ENCODE data around the gene KIF11. TPM values are rescaled to one million over a fixed set of nuclear protein-coding genes. Genes with fewer than 3 reads are reported as not detected.

The KIF11 gene
- polyA plus RNA-seq, 4 donors: 0.89 to 13.4 (median 6.9) TPM

- peaks cover 0 to 12% of the 10 kb centered on the region in 2 donors for H3K9me3 ChIP-seq (ENCODE audit: control insufficient read depth in 2 of 2, insufficient read depth in 1 of 2, low read depth in 1 of 2, low read length in 1 of 2)
- H3K4me1 ChIP-seq (ENCODE audit: control insufficient read depth in 3 of 3, insufficient read depth in 2 of 3, low read depth in 1 of 3, low read length in 2 of 3): peaks cover 0 to 3% (median 0%) of the 10 kb centered on the region in 3 donors
- WGBS, 3 donors: 35 to 80% (median 61%) methylated on average over 33 to 35 of the region's 35 CpGs
- no peaks in the 10 kb centered on the region for H3K36me3 ChIP-seq (ENCODE audit: control insufficient read depth in 3 of 3, insufficient read depth in 2 of 3, low read depth in 1 of 3, low read length in 3 of 3)
- H3K4me3 ChIP-seq (ENCODE audit: low read depth in 1 of 3, low read length in 3 of 3): peak overlapping the region in 1 of 3 donors; percentile 17
- FAIRE-seq (no peak), DNase-seq (peak in 1 of 2 donors; percentile 19)
- peak overlapping the region in 1 of 3 donors; percentile 33 for H3K27ac ChIP-seq (ENCODE audit: low read depth in 1 of 3, low read length in 2 of 3)
- H3K27me3 ChIP-seq (ENCODE audit: control insufficient read depth in 3 of 3, insufficient read depth in 3 of 3, low read length in 3 of 3): peaks cover 9 to 72% (median 12%) of the 10 kb centered on the region in 3 donors
Measured at GRCh38 chr10:92691591-92692079, 98.7 kb downstream of the KIF11 start.

GRCh38 chr10:92692080-92692671 is 99.2 kb downstream of the KIF11 start:
- no peak for FAIRE-seq

GRCh38 chr10:92692697-92693533 is 100.0 kb downstream of the KIF11 start:
- Histone ChIP-seq H3K36me3 (ENCODE audit: control insufficient read depth in 3 of 3, insufficient read depth in 2 of 3, low read depth in 1 of 3, low read length in 3 of 3) (no peaks in the 10 kb centered on the region), H3K27ac (ENCODE audit: low read depth in 1 of 3, low read length in 2 of 3) (no peak overlapping the region), H3K4me1 (ENCODE audit: control insufficient read depth in 3 of 3, insufficient read depth in 2 of 3, low read depth in 1 of 3, low read length in 2 of 3) (peaks cover 0 to 6% (median 0%) of the 10 kb centered on the region in 3 donors), H3K27me3 (ENCODE audit: control insufficient read depth in 3 of 3, insufficient read depth in 3 of 3, low read length in 3 of 3) (peaks cover 9 to 72% (median 12%) of the 10 kb centered on the region in 3 donors), H3K4me3 (ENCODE audit: low read depth in 1 of 3, low read length in 3 of 3) (peak overlapping the region in 1 of 3 donors; percentile 17), H3K9me3 (ENCODE audit: control insufficient read depth in 2 of 2, insufficient read depth in 1 of 2, low read depth in 1 of 2, low read length in 1 of 2) (peaks cover 0 to 12% of the 10 kb centered on the region in 2 donors)
- WGBS, 3 donors: 11 to 30% (median 26%) methylated on average over 7 of the region's 7 CpGs
- FAIRE-seq (no peak), DNase-seq (peak in 1 of 2 donors; percentile 38)

More at GRCh38 chr10:92692080-92692671, 99.2 kb downstream of the KIF11 start:
- 17 to 29% (median 29%) methylated on average over 34 of the region's 34 CpGs for WGBS, 3 donors
- H3K9me3 ChIP-seq (ENCODE audit: control insufficient read depth in 2 of 2, insufficient read depth in 1 of 2, low read depth in 1 of 2, low read length in 1 of 2): peaks cover 0 to 12% of the 10 kb centered on the region in 2 donors
- peak in 1 of 2 donors; percentile 28 for DNase-seq
- H3K27me3 ChIP-seq (ENCODE audit: control insufficient read depth in 3 of 3, insufficient read depth in 3 of 3, low read length in 3 of 3): peaks cover 9 to 77% (median 12%) of the 10 kb centered on the region in 3 donors
- peak overlapping the region in 1 of 3 donors; percentile 17 for H3K4me3 ChIP-seq (ENCODE audit: low read depth in 1 of 3, low read length in 3 of 3)
- peaks cover 0 to 6% (median 0%) of the 10 kb centered on the region in 3 donors for H3K4me1 ChIP-seq (ENCODE audit: control insufficient read depth in 3 of 3, insufficient read depth in 2 of 3, low read depth in 1 of 3, low read length in 2 of 3)
- no peaks in the 10 kb centered on the region for H3K36me3 ChIP-seq (ENCODE audit: control insufficient read depth in 3 of 3, insufficient read depth in 2 of 3, low read depth in 1 of 3, low read length in 3 of 3)
- H3K27ac ChIP-seq (ENCODE audit: low read depth in 1 of 3, low read length in 2 of 3): peak overlapping the region in 1 of 3 donors; percentile 32

- DNase-seq: no peak
- H3K36me3 ChIP-seq (ENCODE audit: control insufficient read depth in 3 of 3, insufficient read depth in 2 of 3, low read depth in 1 of 3, low read length in 3 of 3): no peaks in the 10 kb centered on the region
- H3K27ac ChIP-seq (ENCODE audit: low read depth in 1 of 3, low read length in 2 of 3): no peak overlapping the region
- peaks cover 0 to 12% of the 10 kb centered on the region in 2 donors for H3K9me3 ChIP-seq (ENCODE audit: control insufficient read depth in 2 of 2, insufficient read depth in 1 of 2, low read depth in 1 of 2, low read length in 1 of 2)
- FAIRE-seq: no peak
- no peak overlapping the region for H3K4me3 ChIP-seq (ENCODE audit: low read depth in 1 of 3, low read length in 3 of 3)
- H3K27me3 ChIP-seq (ENCODE audit: control insufficient read depth in 3 of 3, insufficient read depth in 3 of 3, low read length in 3 of 3): peaks cover 9 to 66% (median 14%) of the 10 kb centered on the region in 3 donors
- peaks cover 0 to 6% (median 0%) of the 10 kb centered on the region in 3 donors for H3K4me1 ChIP-seq (ENCODE audit: control insufficient read depth in 3 of 3, insufficient read depth in 2 of 3, low read depth in 1 of 3, low read length in 2 of 3)
- WGBS, 3 donors: 35 to 54% (median 43%) methylated on average over 1 of the region's 1 CpG
Measured at GRCh38 chr10:92693534-92693893, 100.6 kb downstream of the KIF11 start.

GRCh38 chr10:92695679-92696605 is 103.0 kb downstream of the KIF11 start:
- Histone ChIP-seq H3K36me3 (ENCODE audit: control insufficient read depth in 3 of 3, insufficient read depth in 2 of 3, low read depth in 1 of 3, low read length in 3 of 3) (no peaks in the 10 kb centered on the region), H3K27ac (ENCODE audit: low read depth in 1 of 3, low read length in 2 of 3) (no peak overlapping the region), H3K27me3 (ENCODE audit: control insufficient read depth in 3 of 3, insufficient read depth in 3 of 3, low read length in 3 of 3) (peaks cover 0 to 64% (median 16%) of the 10 kb centered on the region in 3 donors), H3K4me1 (ENCODE audit: control insufficient read depth in 3 of 3, insufficient read depth in 2 of 3, low read depth in 1 of 3, low read length in 2 of 3) (peaks cover 0 to 11% (median 0%) of the 10 kb centered on the region in 3 donors), H3K4me3 (ENCODE audit: low read depth in 1 of 3, low read length in 3 of 3) (no peak overlapping the region), H3K9me3 (ENCODE audit: control insufficient read depth in 2 of 2, insufficient read depth in 1 of 2, low read depth in 1 of 2, low read length in 1 of 2) (peaks cover 0 to 13% of the 10 kb centered on the region in 2 donors)
- WGBS, 3 donors: 27 to 49% (median 45%) methylated on average over 51 to 61 of the region's 61 CpGs
- FAIRE-seq (no peak), DNase-seq (peak in 1 of 2 donors; percentile 13)

GRCh38 chr10:92696606-92697383 is 103.9 kb downstream of the KIF11 start:
- WGBS, 3 donors: 61 to 78% (median 66%) methylated on average over 7 of the region's 7 CpGs
- Histone ChIP-seq H3K9me3 (ENCODE audit: control insufficient read depth in 2 of 2, insufficient read depth in 1 of 2, low read depth in 1 of 2, low read length in 1 of 2) (peaks cover 0 to 5% of the 10 kb centered on the region in 2 donors), H3K27ac (ENCODE audit: low read depth in 1 of 3, low read length in 2 of 3) (no peak overlapping the region), H3K4me1 (ENCODE audit: control insufficient read depth in 3 of 3, insufficient read depth in 2 of 3, low read depth in 1 of 3, low read length in 2 of 3) (peaks cover 0 to 11% (median 0%) of the 10 kb centered on the region in 3 donors), H3K4me3 (ENCODE audit: low read depth in 1 of 3, low read length in 3 of 3) (no peak overlapping the region), H3K27me3 (ENCODE audit: control insufficient read depth in 3 of 3, insufficient read depth in 3 of 3, low read length in 3 of 3) (peaks cover 0 to 56% (median 15%) of the 10 kb centered on the region in 3 donors), H3K36me3 (ENCODE audit: control insufficient read depth in 3 of 3, insufficient read depth in 2 of 3, low read depth in 1 of 3, low read length in 3 of 3) (no peaks in the 10 kb centered on the region)
- DNase-seq: no peak
- FAIRE-seq: no peak

GRCh38 chr10:92697663-92698511 is 105.0 kb downstream of the KIF11 start:
- Histone ChIP-seq H3K27ac (ENCODE audit: low read depth in 1 of 3, low read length in 2 of 3) (no peak overlapping the region), H3K4me3 (ENCODE audit: low read depth in 1 of 3, low read length in 3 of 3) (no peak overlapping the region), H3K9me3 (ENCODE audit: control insufficient read depth in 2 of 2, insufficient read depth in 1 of 2, low read depth in 1 of 2, low read length in 1 of 2) (peaks cover 0 to 4% of the 10 kb centered on the region in 2 donors), H3K27me3 (ENCODE audit: control insufficient read depth in 3 of 3, insufficient read depth in 3 of 3, low read length in 3 of 3) (peaks cover 0 to 47% (median 13%) of the 10 kb centered on the region in 3 donors), H3K36me3 (ENCODE audit: control insufficient read depth in 3 of 3, insufficient read depth in 2 of 3, low read depth in 1 of 3, low read length in 3 of 3) (no peaks in the 10 kb centered on the region), H3K4me1 (ENCODE audit: control insufficient read depth in 3 of 3, insufficient read depth in 2 of 3, low read depth in 1 of 3, low read length in 2 of 3) (peaks cover 0 to 11% (median 0%) of the 10 kb centered on the region in 3 donors)
- DNase-seq: peak in 1 of 2 donors; percentile 8
- no peak for FAIRE-seq
- WGBS, 3 donors: 19 to 43% (median 26%) methylated on average over 7 of the region's 7 CpGs
